Ovary (tissue), 3 donors: ENCODE measurements around the gene DNAH3.

Experiments
- EP300 ChIP-seq: sonication (generic); formaldehyde crosslinking; IDR thresholded peaks from one replicate; pipeline ENCODE4 v1.6.1; 2017; ENCODE audit warnings: antibody characterized with exemption
- TF ChIP-seq, protein P1 (sequence below), 3 donors: fragments of 450-650 bp in 2 of 3; fragments of 200-600 bp in 1 of 3; IDR thresholded peaks; one replicate each; pipeline versions ENCODE4 v1.5.1 to v1.8.0; 2016 to 2022; ENCODE audit warnings: antibody characterized with exemption in 3 of 3, mild to moderate bottlenecking in 1 of 3
- donor health status: DM: no; HTN: no; CAD: no.

- TF ChIP-seq, protein P1, sequence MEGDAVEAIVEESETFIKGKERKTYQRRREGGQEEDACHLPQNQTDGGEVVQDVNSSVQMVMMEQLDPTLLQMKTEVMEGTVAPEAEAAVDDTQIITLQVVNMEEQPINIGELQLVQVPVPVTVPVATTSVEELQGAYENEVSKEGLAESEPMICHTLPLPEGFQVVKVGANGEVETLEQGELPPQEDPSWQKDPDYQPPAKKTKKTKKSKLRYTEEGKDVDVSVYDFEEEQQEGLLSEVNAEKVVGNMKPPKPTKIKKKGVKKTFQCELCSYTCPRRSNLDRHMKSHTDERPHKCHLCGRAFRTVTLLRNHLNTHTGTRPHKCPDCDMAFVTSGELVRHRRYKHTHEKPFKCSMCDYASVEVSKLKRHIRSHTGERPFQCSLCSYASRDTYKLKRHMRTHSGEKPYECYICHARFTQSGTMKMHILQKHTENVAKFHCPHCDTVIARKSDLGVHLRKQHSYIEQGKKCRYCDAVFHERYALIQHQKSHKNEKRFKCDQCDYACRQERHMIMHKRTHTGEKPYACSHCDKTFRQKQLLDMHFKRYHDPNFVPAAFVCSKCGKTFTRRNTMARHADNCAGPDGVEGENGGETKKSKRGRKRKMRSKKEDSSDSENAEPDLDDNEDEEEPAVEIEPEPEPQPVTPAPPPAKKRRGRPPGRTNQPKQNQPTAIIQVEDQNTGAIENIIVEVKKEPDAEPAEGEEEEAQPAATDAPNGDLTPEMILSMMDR (IDR thresholded peaks at IDR 0.05) = no peak
- TF ChIP-seq EP300 = no peak
Observed at GRCh38 chr16:21185659-21186325, 35.1 kb upstream of the DNAH3 start.
